Left ventricle myocardium inferior (tissue), 1 donor: ENCODE measurements around the gene PPFIA4. TPM values are rescaled to one million over a fixed set of nuclear protein-coding genes. Genes with fewer than 3 reads are reported as not detected.
A peak's percentile ranks its signal among the peaks of the same experiment; 100 is the strongest.
"Not testable (repeated sequence)": the region's sequence is repeated elsewhere in the genome, so short reads cannot be mapped to it uniquely, and the experiment has no call there.

Source experiments
- DNase-seq: peaks from one replicate; pipeline ENCODE4 v3.0.0-alpha.2; 2020
- H3K27ac ChIP-seq: fragments of 200-600 bp; replicated peaks from 2 replicates; pipeline ENCODE4 v1.8.0; 2021
- H3K27me3 ChIP-seq: fragments of 200-600 bp; 2 replicates; pipeline ENCODE4 v1.8.0; 2021; ENCODE audit warnings: low read depth
- H3K36me3 ChIP-seq: fragments of 200-600 bp; 2 replicates; pipeline ENCODE4 v1.8.0; 2021
- H3K4me1 ChIP-seq: fragments of 200-600 bp; 2 replicates; pipeline ENCODE4 v1.8.0; 2021
- H3K4me3 ChIP-seq: fragments of 200-600 bp; 2 replicates; pipeline ENCODE4 v1.8.0; 2021; ENCODE audit warnings: mild to moderate bottlenecking, moderate library complexity
- H3K9me3 ChIP-seq: fragments of 200-600 bp; replicated peaks from 2 replicates; pipeline ENCODE4 v1.8.0; 2021
- CTCF ChIP-seq: fragments of 200-600 bp; IDR thresholded peaks from 2 replicates; pipeline ENCODE4 v1.8.0; 2021; ENCODE audit warnings: antibody characterized with exemption, mild to moderate bottlenecking, borderline replicate concordance
- intact Hi-C: fragments of 100-400 bp; cut with micrococcal nuclease; formaldehyde crosslinking; loops from one replicate; pipeline ENCODE4 v1.11.0; 2022
- total RNA-seq: library from RNA; stranded (reverse); fragmentation: NEBNext Ultra II Directional; extraction: Animal tissue kit (Norgen Biotek cat#: 25700); gene quantifications from one replicate; pipeline ENCODE4 v1.2.1, GENCODE V29; 2021
- donor health status: DM: no; HTN: yes; CAD: no; lungs with severe emphysema.

Gene PPFIA4
- total RNA-seq, 1 donor from 2014 or later: 24.8 TPM

- intact Hi-C loops: no loop called here
- Histone ChIP-seq H3K4me1 (peaks cover 4% of the 10 kb centered on the region), H3K4me3 (no peak overlapping the region), H3K27ac (no peak overlapping the region), H3K27me3 (peaks cover 23% of the 10 kb centered on the region), H3K36me3 (no peaks in the 10 kb centered on the region), H3K9me3 (no peaks in the 10 kb centered on the region)
- DNase-seq: no peak
- peak; percentile 86 for TF ChIP-seq CTCF
Observed at GRCh38 chr1:202998836-202999750, 27.2 kb upstream of the PPFIA4 start.

GRCh38 chr1:203000217-203000944 lies 25.9 kb upstream of the PPFIA4 start:
- no peak for TF ChIP-seq CTCF
- H3K36me3 ChIP-seq: no peaks in the 10 kb centered on the region
- H3K27me3 ChIP-seq: peaks cover 10% of the 10 kb centered on the region
- intact Hi-C loops: loop anchor here (10.0 kb wide), 1 partner anchor 246 kb away; no protein-coding TSS in a partner anchor
- no peaks in the 10 kb centered on the region for H3K9me3 ChIP-seq
- H3K4me3 ChIP-seq: no peak overlapping the region
- H3K4me1 ChIP-seq: peaks cover 4% of the 10 kb centered on the region
- DNase-seq: no peak
- H3K27ac ChIP-seq: no peak overlapping the region

- Histone ChIP-seq H3K36me3 (no peaks in the 10 kb centered on the region), H3K4me1 (peaks cover 16% of the 10 kb centered on the region), H3K27me3 (no peaks in the 10 kb centered on the region), H3K27ac (no peak overlapping the region), H3K4me3 (no peak overlapping the region), H3K9me3 (no peaks in the 10 kb centered on the region)
- TF ChIP-seq CTCF: no peak
- no peak for DNase-seq
- intact Hi-C loops: loop anchor here (10.0 kb wide), 1 partner anchor 247 kb away; no protein-coding TSS in a partner anchor
Observed at GRCh38 chr1:203001986-203002385, 24.3 kb upstream of the PPFIA4 start.

GRCh38 chr1:203002951-203003350 lies 23.3 kb upstream of the PPFIA4 start:
- H3K27ac ChIP-seq: no peak overlapping the region
- H3K4me1 ChIP-seq: peaks cover 24% of the 10 kb centered on the region
- no peak overlapping the region for H3K4me3 ChIP-seq
- H3K9me3 ChIP-seq: no peaks in the 10 kb centered on the region
- H3K27me3 ChIP-seq: no peaks in the 10 kb centered on the region
- DNase-seq: no peak
- no peaks in the 10 kb centered on the region for H3K36me3 ChIP-seq
- TF ChIP-seq CTCF: no peak
- intact Hi-C loops: loop anchor here (10.0 kb wide), 1 partner anchor 248 kb away; no protein-coding TSS in a partner anchor

- H3K27ac ChIP-seq, H3K27me3 ChIP-seq, H3K9me3 ChIP-seq, DNase-seq: not testable (repeated sequence)
- peak overlapping the region; percentile 95 for H3K4me3 ChIP-seq
- peaks cover 21% of the 10 kb centered on the region for H3K36me3 ChIP-seq
- H3K4me1 ChIP-seq: peaks cover 43% of the 10 kb centered on the region
- intact Hi-C loops: loop anchor here (10.0 kb wide), 1 partner anchor 251 kb away; no protein-coding TSS in a partner anchor
Observed at GRCh38 chr1:203005395-203006142, 20.7 kb upstream of the PPFIA4 start.
